B cell (primary cell): Measurements from ENCODE around the gene KEL. TPM values are rescaled to one million over a fixed set of nuclear protein-coding genes. Genes with fewer than 3 reads are reported as not detected.

ENCODE experiments used
- ATAC-seq: fragments of 200-7000 bp; cut with Tn5 transposase; one replicate; pipeline ENCODE4 v1.10.0; 2021; ENCODE audit warnings: low read depth, mild to moderate bottlenecking, moderate number of reproducible peaks, moderate library complexity
- CTCF ChIA-PET: fragments of 350-600 bp; sonication (Branson Sonifier 250); formaldehyde crosslinking; loops from one replicate; lab custom pipeline; 2021; ENCODE audit warnings: antibody characterized with exemption, inconsistent platforms; lab: Charles Lee
- POLR2A ChIA-PET: fragments of 350-600 bp; sonication (Branson Sonifier 250); formaldehyde crosslinking; loops from one replicate; lab custom pipeline; 2021; ENCODE audit warnings: antibody characterized with exemption; lab: Charles Lee
- DNase-seq: peaks from one replicate; pipeline ENCODE4 v3.0.0; 2013
- H2AFZ ChIP-seq: 2 replicates; pipeline ENCODE4 v1.6.1; 2012; ENCODE audit warnings: mild to moderate bottlenecking, low read depth, low read length; ENCODE audit not compliant: insufficient read depth, poor library complexity, severe bottlenecking
- H3K27ac ChIP-seq, 2 donors: 1 replicate in 1 of 2; 2 replicates in 1 of 2; pipeline ENCODE4 v1.5.1; 2012 to 2013; ENCODE audit warnings: low read length in 2 of 2, mild to moderate bottlenecking in 2 of 2, moderate library complexity in 1 of 2
- H3K27me3 ChIP-seq, 4 experiments: fragments of 200-600 bp in 1 of 4; sonication (generic) in 1 of 4; replicated peaks in 1 of 4; 1 replicate in 2 of 4; 2 replicates in 2 of 4; pipeline versions ENCODE4 v1.6.1 to v1.7.0; 2013 to 2016; ENCODE audit warnings: low read length in 3 of 4, mild to moderate bottlenecking in 2 of 4, mixed read lengths in 1 of 4, moderate library complexity in 1 of 4; ENCODE audit not compliant: insufficient read depth in 4 of 4, control insufficient read depth in 3 of 4; ENCODE audit errors: control extremely low read depth in 1 of 4
- H3K36me3 ChIP-seq, 2 experiments: replicated peaks in 1 of 2; 1 replicate in 1 of 2; 2 replicates in 1 of 2; pipeline versions ENCODE4 v1.6.1 to v1.7.1; 2013; ENCODE audit warnings: low read length in 1 of 2; ENCODE audit not compliant: insufficient read depth in 2 of 2, control insufficient read depth in 1 of 2; ENCODE audit errors: control extremely low read depth in 1 of 2, extremely low read depth in 1 of 2
- H3K4me1 ChIP-seq, 2 donors: fragments of 200-600 bp in 1 of 2; sonication (generic) in 1 of 2; 1 replicate in 1 of 2; 2 replicates in 1 of 2; pipeline versions ENCODE4 v1.5.1 to v1.6.1; 2013 to 2017; ENCODE audit warnings: low read length in 2 of 2; ENCODE audit not compliant: control insufficient read depth in 2 of 2, insufficient read depth in 2 of 2
- H3K4me2 ChIP-seq: replicated peaks from 2 replicates; pipeline ENCODE3; 2012; ENCODE audit warnings: mild to moderate bottlenecking, low read depth, low read length; ENCODE audit not compliant: poor library complexity, severe bottlenecking
- H3K4me3 ChIP-seq, 5 experiments: fragments of 200-600 bp in 1 of 5; sonication (generic) in 1 of 5; 1 replicate in 3 of 5; 2 replicates in 2 of 5; pipeline versions ENCODE4 v1.5.1 to v1.7.0; 2011 to 2016; ENCODE audit warnings: low read length in 4 of 5, mild to moderate bottlenecking in 4 of 5, low read depth in 2 of 5, control low read depth in 1 of 5, moderate library complexity in 1 of 5; ENCODE audit not compliant: insufficient read depth in 1 of 5; ENCODE audit errors: control extremely low read depth in 1 of 5, extremely low read depth in 1 of 5
- H3K79me2 ChIP-seq: fragments of 200-600 bp; sonication (generic); one replicate; pipeline ENCODE4 v1.6.0; 2016; ENCODE audit warnings: low read length; ENCODE audit not compliant: control insufficient read depth, insufficient read depth
- H3K9ac ChIP-seq: fragments of 200-600 bp; sonication (generic); 2 replicates; pipeline ENCODE4 v1.6.1; 2017; ENCODE audit warnings: mild to moderate bottlenecking, low read length, moderate library complexity
- H3K9me3 ChIP-seq, 3 donors: one replicate each; pipeline versions ENCODE4 v1.6.1 to v1.7.1; 2013; ENCODE audit warnings: low read length in 2 of 3; ENCODE audit not compliant: control insufficient read depth in 2 of 3, insufficient read depth in 1 of 3; ENCODE audit errors: control extremely low read depth in 1 of 3
- H4K20me1 ChIP-seq: 2 replicates; pipeline ENCODE4 v1.6.0; 2012; ENCODE audit warnings: mild to moderate bottlenecking, low read length; ENCODE audit not compliant: insufficient read depth, control insufficient read depth, poor library complexity, severe bottlenecking
- H3K27ac Mint-ChIP-seq: one replicate; pipeline ENCODE4 v1.8.0; 2021; ENCODE audit warnings: mixed read lengths
- H3K27me3 Mint-ChIP-seq: one replicate; pipeline ENCODE4 v1.8.0; 2021; ENCODE audit warnings: mixed read lengths
- H3K4me1 Mint-ChIP-seq: one replicate; pipeline ENCODE4 v1.8.0; 2021; ENCODE audit warnings: mixed read lengths
- H3K4me3 Mint-ChIP-seq: one replicate; pipeline ENCODE4 v1.8.0; 2021; ENCODE audit warnings: mixed read lengths
- H3K9me3 Mint-ChIP-seq: one replicate; pipeline ENCODE4 v1.8.0; 2022; ENCODE audit warnings: mixed read lengths; ENCODE audit not compliant: insufficient read depth
- EZH2 ChIP-seq: IDR thresholded peaks from 2 replicates; pipeline ENCODE4 v1.6.1; 2012; ENCODE audit warnings: borderline replicate concordance, low read depth, mild to moderate bottlenecking, moderate library complexity, low read length; ENCODE audit not compliant: insufficient read depth, poor library complexity, severe bottlenecking
- WGBS: methylation state at CpG from one replicate; pipeline ENCODE4 v1.1.5; 2013; ENCODE audit warnings: missing lambda C conversion rate; ENCODE audit not compliant: insufficient coverage; 5-methylcytosine and 5-hydroxymethylcytosine counted together
- intact Hi-C: fragments of 100-400 bp; cut with micrococcal nuclease; formaldehyde crosslinking; loops from one replicate; pipeline ENCODE4 v1.10.0; 2022
- polyA plus RNA-seq: library from polyadenylated mRNA; depleted of rRNA; stranded (reverse); fragments of >200 nt; gene quantifications from 2 replicates; pipeline ENCODE4 v1.2.3, GENCODE V29; 2012
- total RNA-seq, 2 donors: library from RNA; stranded (reverse); fragments of 120-200 nt in 1 of 2; gene quantifications; 1 replicate in 1 of 2; 2 replicates in 1 of 2; pipeline versions ENCODE4 v1.2.3 to v1.2.4, GENCODE V29; 2013 to 2022
- TF ChIP-seq, protein P1 (sequence below): fragments of 200-600 bp; IDR thresholded peaks from one replicate; pipeline ENCODE4 v1.8.0; 2022; ENCODE audit warnings: antibody characterized with exemption, mild to moderate bottlenecking

KEL gene
- total and polyA plus RNA-seq, 2 donors (not counting 1 experiment from before 2014, with no cell fraction given) = 0.27 to 0.71 TPM

DNA sequence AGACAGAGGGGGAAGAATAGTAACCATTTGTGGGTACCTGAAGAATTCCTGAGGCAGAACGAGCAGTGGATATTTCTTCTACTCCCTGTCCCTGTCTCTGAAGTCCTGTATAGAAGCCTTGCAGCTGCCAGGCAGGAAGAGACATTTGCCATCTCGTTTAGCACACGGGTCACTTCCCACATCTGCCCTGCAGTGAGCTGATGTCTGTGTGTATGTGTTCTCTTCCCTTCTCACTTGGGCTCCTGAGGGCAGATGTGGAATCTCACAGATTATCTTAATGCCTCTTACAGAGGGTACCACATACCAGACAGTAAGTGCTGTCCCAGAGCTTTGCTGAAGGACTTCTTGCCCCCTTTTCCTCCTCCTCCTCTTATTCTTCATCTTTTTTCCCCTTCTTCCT, 62.5 kb downstream of the KEL start:
- TF ChIP-seq, protein P1, sequence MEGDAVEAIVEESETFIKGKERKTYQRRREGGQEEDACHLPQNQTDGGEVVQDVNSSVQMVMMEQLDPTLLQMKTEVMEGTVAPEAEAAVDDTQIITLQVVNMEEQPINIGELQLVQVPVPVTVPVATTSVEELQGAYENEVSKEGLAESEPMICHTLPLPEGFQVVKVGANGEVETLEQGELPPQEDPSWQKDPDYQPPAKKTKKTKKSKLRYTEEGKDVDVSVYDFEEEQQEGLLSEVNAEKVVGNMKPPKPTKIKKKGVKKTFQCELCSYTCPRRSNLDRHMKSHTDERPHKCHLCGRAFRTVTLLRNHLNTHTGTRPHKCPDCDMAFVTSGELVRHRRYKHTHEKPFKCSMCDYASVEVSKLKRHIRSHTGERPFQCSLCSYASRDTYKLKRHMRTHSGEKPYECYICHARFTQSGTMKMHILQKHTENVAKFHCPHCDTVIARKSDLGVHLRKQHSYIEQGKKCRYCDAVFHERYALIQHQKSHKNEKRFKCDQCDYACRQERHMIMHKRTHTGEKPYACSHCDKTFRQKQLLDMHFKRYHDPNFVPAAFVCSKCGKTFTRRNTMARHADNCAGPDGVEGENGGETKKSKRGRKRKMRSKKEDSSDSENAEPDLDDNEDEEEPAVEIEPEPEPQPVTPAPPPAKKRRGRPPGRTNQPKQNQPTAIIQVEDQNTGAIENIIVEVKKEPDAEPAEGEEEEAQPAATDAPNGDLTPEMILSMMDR = no peak
- no peak for TF ChIP-seq EZH2
- no peak overlapping the region for H3K27ac ChIP-seq
- no peak overlapping the region for H3K9ac ChIP-seq
- peaks cover 0 to 5% (median 0%) of the 10 kb centered on the region in 3 donors for H3K9me3 ChIP-seq
- Mint-ChIP-seq H3K9me3 (no peaks in the 10 kb centered on the region), H3K4me1 (no peaks in the 10 kb centered on the region), H3K27ac (no peak overlapping the region), H3K27me3 (peaks cover 38% of the 10 kb centered on the region), H3K4me3 (no peak overlapping the region)
- no peak overlapping the region for H3K4me3 ChIP-seq
- ATAC-seq (no peak), DNase-seq (no peak)
- H4K20me1 ChIP-seq = no peaks in the 10 kb centered on the region
- POLR2A ChIA-PET = no interaction called here
- H3K79me2 ChIP-seq = no peaks in the 10 kb centered on the region
- H3K4me1 ChIP-seq = no peaks in the 10 kb centered on the region
- H2AFZ ChIP-seq = no peak overlapping the region
- H3K4me2 ChIP-seq = no peak overlapping the region
- H3K27me3 ChIP-seq = peaks cover 0 to 6% (median 2%) of the 10 kb centered on the region in 4 experiments
- WGBS = 50% methylated on average over 1 of the region's 3 CpGs
- no peaks in the 10 kb centered on the region for H3K36me3 ChIP-seq
- CTCF ChIA-PET = interaction anchor here (1.0 to 2.4 kb wide), 3 partner anchors 11 to 109 kb away, joined by 3 to 7 read pairs (median 3); no protein-coding TSS in a partner anchor
- intact Hi-C loops = no loop called here

DNA sequence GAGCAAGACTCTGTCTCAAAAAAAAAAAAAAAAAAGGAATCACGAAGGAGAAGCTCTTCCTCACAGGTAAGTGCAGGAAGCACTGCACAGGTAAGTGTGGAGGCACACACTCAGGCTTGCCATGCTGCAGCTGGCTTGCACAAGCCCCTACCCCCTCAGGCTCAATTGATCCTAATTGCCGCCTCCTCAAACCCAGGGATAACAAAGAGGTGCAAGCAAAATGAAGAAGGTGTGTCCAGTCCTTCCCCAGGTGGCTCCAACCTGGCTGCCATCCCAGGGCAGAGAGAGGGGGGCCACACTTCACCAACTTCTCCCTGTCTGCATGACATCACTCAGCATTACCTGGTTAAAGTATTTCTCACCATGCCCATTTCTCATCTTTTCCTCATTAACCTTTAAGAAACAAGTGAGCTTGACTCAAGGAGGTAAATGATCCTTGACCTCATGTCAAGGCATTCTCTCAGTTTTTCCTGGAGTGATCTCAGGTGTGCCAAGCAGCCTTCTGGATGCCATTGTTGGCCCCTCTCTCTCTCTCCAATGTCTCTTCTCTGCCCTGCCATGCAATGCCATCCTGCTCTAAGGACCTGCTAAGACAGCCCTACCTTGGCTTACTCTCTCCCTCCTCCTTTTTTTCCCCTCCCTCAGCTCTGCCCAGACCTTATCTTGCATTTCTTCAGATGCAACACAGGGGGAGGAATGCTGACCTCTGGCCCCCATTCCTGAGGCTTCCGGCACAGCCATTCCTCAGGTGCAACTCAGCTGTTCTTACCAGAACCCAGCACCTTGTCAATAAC, 63.6 kb downstream of the KEL start:
- H3K9me3 ChIP-seq = no peaks in the 10 kb centered on the region
- H3K36me3 ChIP-seq = no peaks in the 10 kb centered on the region
- no peak overlapping the region for H3K4me3 ChIP-seq
- DNase-seq = no peak
- H2AFZ ChIP-seq = no peak overlapping the region
- ChIA-PET CTCF (interaction anchor here (0.8 to 1.0 kb wide), 3 partner anchors 17 to 317 kb away, joined by 3 to 6 read pairs (median 3); no protein-coding TSS in a partner anchor), POLR2A (no interaction called here)
- Mint-ChIP-seq H3K4me1 (no peaks in the 10 kb centered on the region), H3K27ac (no peak overlapping the region), H3K4me3 (no peak overlapping the region), H3K27me3 (peaks cover 40% of the 10 kb centered on the region), H3K9me3 (no peaks in the 10 kb centered on the region)
- H3K79me2 ChIP-seq = no peaks in the 10 kb centered on the region
- no peaks in the 10 kb centered on the region for H3K4me1 ChIP-seq
- no peak overlapping the region for H3K4me2 ChIP-seq
- H3K27ac ChIP-seq = no peak overlapping the region
- ATAC-seq = no peak
- H4K20me1 ChIP-seq = no peaks in the 10 kb centered on the region
- peaks cover 0 to 6% (median 2%) of the 10 kb centered on the region in 4 experiments for H3K27me3 ChIP-seq
- TF ChIP-seq, protein P1 = no peak
- no peak for TF ChIP-seq EZH2
- 100% methylated on average over 1 of the region's 3 CpGs for WGBS
- intact Hi-C loops = no loop called here
- H3K9ac ChIP-seq = no peak overlapping the region
